NCI-H2227 treated with DMSO at 0.1 percent for 48 hours (cell line): ENCODE measurements around the gene RRAD.
A peak's percentile ranks its signal among the peaks of the same experiment; 100 is the strongest.
"Not testable (repeated sequence)": the region's sequence is repeated elsewhere in the genome, so short reads cannot be mapped to it uniquely, and the experiment has no call there.

ENCODE experiments used
- DNase-seq: peaks from one replicate; lab custom pipeline; 2025; lab: John Stamatoyannopoulos, UW

The RRAD gene

DNA sequence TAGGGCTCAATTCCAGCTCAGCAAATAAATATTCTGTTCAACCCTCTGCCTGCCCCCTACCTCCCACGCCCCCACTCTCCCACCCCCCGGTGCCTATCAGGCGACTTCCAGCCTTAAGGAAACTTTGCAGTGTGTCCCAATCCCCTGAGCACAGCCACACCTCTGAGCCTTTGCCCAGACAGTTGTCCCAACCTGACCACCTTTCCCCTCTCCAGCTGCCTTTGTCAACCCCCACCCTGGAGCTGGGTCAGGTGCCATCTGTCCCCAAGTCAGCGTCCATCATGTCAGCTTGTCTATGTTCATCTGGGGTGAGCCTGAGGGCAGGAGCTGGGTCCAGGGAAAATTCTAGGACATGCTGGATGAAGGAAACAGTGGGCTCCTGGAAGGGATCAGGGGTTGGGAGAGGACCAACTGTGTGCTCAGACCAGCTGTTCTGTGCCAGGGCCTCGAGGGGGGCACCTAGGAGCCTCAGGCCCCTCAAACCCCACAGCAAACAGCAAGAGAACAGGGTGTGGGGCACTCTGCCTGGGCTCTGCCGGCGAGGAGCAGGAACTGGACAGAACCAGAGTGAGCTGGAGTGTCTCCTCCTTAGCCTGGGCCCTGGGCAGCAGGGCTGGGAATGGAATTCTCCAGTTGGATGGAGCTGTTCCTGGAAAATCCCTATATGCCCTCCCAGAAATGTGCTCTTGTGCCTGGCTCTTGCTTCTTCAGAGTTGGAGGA lies 24.5 kb downstream of the RRAD start:
- no peak for DNase-seq

DNA sequence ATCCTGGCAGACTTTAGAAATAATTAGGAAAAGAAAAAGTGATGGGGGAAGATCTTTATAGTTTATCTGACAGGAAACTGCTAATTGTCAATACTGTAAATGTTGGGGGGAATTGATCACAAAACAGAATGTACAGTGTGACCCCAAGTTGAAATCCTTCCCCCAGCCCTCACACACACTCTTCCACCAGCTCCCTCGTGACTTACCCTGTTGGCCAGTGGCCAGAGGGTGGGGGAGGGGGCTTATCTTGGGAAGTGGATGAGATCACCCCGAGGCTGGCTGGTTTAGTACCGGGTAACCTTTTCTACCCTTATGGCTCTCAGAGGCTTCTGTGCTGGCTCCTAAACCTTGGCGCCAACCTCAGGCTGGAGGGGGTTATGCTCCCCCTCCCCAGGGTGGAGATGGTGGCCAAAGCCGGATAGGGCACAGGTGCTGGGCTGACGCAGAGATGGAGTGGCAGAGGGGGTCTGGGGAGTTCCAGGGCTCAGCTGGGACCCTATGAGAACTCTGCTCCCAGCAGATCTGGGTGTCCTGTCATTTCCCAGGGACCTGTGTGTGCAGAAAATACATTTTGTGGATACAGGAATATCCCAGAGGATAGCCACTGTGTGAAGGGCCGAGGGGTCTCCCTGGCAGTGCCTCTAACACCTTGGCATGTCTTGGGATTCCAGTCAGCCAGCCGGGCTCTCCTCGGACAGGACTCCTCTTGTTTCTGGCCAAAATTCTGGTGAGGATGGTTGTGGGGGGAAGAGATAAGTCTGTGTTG lies 25.2 kb downstream of the RRAD start:
- peak; percentile 57 for DNase-seq

DNA sequence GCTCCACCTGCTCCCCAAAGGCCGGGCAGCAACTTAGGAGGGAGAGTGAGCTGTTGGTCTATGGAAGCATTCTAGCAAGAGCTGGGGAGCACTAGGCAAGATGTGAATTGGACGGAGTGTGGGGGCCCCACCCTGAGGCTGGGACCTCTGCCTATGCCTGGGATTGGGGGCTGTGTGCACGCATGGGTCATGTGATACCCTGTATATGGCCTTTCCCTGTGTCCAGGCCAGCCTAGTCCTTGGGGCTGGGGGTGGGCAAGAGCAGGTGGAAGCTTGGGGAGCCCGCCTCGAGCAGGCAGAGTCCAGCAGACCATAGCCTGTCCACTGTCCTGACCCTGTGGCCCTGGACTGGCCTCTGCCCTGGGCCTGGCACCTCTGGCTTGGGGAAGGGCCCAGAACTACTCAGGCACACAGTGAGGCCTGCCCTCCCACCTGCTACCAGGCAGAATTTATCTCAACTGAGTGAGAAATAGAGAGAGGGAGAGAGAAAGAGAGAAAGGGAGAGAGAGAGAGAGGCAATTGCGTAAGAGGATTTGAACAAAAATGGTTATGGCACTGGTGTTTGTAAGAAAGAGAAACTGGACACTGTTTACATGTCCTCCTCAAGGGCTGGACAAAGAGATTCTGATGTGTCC lies 25.9 kb downstream of the RRAD start:
- DNase-seq, result no peak

DNA sequence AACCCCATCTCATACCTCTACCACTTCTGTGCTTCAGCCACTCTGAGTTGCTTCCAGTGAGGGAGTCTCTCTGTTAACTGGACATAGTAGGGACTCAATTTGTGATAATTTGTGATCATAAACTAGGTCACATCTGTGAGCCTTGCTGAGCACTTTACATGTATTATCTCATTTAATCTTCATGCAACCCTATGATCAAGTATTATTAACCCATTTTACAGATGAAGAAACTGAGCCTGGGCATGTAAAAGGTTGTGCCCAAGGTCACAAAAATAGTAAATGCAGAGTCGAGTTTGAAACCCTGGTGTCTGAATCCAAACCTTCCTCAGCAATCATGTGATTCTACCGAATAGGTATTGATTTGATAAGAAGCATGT lies 26.4 kb downstream of the RRAD start:
- no peak for DNase-seq

DNA sequence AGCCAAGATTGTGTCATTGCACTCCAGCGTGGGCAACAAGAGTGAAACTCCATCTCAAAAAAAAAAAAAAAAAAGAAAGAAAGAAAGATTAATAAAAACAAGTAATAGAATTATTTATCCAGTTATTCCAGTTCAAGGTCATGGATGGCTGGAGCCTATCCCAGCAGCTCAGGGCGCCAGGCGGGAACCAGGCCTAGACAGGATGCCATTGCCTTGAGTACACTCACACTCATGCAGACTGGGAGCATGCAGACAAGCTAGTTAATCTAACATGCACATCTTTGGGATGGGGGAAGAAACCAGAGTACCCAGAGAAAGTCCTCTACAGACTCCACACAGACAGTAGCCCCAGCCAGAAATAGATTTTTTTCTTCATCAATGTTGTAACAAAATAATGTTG lies 27.1 kb downstream of the RRAD start:
- DNase-seq, result no peak

DNA sequence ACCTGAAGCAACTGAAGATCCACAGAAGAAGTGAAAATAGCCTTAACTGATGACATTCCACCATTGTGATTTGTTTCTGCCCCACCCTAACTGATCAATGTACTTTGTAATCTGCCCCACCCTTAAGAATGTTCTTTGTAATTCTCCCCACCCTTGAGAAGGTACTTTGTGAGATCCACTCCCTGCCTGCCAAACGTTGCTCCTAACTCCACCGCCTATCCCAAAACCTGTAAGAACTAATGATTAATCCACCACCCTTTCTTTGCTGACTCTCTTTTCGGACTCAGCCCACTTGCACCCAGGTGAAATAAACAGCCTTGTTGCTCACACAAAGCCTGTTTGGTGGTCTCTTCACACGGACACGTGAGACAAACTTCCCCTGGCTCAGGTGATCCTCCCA lies 28.7 kb downstream of the RRAD start:
- DNase-seq, result not testable (repeated sequence)

DNA sequence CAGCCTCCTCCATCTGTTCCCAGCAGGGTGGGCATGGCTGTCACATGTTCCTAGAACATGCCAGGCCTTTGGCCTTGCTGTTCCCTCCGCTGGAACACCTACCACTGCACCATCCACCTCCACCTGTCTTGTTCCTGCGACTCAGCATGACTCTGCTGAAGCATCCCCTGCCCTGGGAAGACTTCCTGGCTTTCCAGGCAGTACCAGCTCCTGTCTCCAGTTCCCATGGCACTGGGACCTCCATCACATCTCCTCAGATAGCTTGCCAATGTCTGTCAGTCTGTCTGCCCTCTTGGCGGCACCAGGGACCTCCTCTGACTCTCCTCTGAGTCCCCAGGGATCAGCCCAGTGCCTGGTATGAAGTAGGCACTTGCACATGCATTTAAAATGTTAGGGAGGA lies 29.3 kb downstream of the RRAD start:
- DNase-seq, result no peak

DNA sequence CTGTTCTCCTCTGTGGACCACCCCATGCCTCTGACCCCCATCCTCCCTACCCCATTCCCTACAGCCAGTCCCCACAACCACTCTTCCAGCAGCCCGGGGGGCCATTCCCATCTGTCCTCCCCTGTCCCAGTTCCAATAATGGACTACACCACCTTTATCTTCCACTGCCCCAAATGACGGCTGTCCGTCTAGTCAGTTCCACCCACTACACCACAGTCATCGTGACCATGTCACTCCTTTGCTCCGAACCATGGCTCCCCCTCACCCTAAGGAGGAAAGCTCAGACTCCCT lies 29.7 kb downstream of the RRAD start:
- DNase-seq, result no peak

DNA sequence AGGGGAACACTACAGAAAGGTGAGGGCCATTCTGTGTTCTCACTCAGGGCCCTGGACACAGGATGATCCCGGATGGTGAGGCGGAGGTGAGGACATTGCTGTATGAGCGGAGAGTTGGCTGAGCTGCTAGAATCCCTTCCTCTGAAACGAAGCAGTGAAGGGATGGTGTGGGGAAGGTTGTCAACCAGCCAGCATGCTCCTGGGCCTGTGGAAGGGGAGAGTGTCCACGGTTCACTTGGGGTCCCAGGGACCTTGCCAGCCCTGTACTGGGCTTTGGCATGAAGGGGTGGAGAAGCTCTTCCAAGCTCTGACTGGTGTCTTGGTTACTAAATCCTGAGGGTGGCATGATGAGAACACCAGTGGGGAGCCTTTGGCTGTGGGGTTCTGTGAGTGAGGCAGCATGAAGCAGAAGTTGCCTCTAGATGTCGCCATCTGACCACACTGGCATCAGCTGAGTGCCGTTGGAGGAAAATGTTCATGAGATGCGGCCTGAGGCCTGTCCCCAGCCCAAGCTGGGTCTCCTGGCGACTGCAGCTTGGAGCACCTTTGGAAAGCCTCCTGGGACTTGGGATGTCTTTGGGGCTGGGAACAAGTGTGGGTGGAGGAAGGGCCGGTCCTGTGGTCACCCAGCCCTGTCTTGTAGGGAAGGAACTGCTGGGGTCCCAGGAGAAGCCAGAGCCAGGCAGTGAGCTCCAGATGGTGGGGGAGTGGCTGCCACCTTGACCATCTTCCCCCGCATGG lies 30.2 kb downstream of the RRAD start:
- DNase-seq, result peak; percentile 52

DNA sequence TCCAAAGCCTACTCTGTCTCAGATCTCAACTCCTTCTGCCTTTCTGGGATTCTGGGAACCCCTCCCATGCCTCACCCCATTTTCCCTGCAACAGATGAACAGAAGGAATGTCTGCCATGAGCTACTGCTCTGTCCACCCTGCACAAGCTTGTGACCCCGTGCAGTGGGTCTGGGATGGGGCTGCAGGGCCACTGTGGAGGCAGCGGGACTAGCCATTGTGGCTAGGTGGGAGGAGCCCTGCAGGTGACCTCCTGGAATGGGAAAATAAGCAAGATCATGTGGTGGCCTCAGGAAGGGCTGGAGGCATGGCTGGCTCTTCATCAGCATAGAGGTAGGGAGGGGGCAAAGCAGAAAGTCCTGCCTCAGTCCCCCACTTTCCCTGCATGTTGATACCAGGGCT lies 31.3 kb downstream of the RRAD start:
- DNase-seq, result no peak

DNA sequence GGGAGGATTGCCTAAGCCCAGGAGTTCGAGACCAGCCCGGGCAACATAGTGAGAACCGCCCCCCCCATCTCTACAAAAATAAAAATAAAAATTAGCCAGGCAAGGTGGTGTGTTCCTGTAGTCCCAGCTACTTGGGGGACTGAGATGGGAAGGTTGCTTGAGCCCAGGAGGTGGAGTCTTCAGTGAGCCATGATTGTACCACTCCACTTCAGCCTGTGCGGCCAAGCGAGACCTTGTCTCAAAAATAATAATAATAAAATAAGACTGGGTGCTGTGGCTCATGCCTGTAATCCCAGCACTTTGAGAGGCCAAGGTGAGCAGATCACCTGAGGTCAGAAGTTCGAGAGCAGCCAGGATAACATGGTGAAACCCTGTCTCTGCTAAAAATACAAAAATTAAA lies 33.5 kb downstream of the RRAD start:
- DNase-seq, result no peak

DNA sequence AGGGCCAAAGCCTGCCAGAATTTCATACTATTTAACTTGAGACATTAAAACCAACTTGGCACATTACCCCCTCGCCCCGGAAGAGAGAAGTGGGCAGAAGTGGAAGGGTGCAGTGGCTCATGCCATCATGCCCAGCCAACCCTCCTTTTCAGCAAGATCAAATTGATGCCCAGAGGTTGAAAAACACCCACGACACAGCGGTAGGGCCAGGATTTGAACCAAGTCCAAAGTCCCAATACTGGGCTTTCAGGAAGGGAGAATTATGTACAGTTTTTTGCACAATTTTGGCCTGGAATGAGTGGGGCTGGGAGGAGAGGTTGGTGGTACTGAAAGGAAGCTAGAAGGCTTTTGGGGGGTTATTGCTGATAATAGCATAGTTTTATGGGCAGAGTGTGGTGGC lies 34.0 kb downstream of the RRAD start:
- no peak for DNase-seq

DNA sequence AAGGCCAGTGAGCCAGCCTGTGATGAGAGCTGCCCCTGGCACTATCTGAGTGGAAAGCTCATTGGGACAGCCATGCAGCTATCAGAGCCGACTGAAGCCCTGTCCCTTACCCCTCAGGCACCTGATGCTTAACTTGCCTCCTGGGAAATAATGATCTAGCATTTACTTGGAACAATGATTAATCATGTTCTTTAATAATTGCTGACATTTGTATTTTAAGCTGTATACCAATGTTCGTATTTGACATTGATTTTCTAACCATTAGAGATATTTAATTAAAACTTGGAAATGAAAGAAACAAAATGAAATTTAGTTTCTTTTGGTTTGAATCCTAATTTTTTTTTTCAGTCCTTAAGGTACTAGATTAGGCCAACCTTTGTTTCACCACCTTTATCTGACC lies 34.5 kb downstream of the RRAD start:
- DNase-seq, result no peak

DNA sequence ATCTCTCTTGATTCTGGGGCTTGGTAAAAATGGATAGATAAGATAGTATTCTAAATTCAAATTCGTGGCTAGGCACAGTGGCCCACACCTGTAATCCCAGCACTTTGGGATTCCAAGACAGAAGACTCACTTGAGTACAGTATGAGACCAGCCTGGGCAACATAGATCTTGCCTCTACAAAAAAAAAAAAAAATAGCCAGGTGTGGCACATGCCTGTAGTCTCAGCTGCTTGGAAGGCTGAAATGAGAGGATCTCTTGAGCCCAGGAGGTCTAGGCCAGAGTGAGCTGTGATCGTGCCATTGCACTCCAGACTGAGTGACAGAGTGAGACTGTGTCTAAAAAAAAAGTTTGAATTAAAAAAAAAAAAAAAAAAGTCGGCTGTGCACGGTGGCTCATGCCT lies 35.7 kb downstream of the RRAD start:
- DNase-seq, result no peak

DNA sequence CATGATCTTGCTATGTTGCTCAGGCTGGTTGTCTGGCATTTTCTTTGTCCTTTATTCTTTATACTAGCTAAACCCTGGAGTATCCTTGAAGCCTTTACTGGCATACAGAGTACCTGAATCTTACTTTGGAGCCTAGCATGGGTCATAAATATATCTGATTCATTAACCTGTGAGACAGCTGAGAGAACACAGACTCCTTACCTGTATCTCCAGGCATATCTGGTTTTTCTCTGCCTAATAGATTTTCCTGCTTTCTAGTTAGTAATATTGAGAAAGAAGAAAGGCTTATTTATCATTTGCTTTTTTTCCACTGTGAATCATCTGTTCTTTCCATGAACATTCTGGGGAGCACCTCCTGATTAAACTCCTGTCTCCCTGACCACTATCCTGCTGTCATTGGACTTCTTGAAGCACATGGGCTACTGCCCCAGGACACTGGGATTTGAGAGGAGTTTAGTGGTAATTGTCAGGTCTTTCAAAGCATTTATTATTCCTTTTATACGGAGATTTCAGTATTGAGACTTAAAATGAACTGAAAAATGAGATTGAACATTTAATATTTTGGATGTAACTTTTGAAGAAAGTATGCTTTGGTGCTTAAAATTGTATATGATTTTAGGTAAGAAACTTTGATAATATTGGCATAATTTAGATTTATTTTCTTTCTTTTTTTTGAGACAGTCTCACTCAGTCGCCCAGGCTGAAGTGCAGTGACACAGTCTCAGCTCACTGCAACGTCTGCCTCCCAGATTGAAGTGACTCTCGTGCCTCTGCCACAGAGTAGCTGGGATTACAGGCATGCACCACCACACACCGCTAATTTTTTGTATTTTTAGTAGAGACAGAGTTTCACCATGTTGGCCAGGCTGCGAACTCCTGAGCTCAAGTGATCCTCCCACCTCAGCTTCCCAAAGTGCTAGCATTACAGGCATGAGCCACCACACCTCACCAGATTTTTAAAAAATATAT lies 36.4 kb downstream of the RRAD start:
- no peak for DNase-seq

DNA sequence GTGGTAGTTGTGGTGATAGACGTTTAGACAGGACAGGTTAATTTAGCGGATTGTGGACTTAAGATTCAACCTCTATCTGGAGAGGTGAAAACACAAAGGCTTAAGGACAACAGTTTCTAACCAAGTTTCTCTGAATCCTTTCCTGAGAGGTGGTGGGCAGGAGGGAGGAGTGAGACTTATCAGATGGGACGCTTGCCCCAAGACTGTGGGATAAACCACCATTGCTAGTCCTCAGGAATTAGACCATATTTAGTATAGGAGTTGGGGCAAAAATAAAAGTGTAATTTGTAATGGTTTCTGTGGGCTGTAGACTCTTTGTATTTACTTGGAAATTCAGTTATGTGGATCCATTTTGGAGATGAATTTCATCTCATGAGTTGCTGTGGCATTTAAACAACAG lies 38.4 kb downstream of the RRAD start:
- no peak for DNase-seq

DNA sequence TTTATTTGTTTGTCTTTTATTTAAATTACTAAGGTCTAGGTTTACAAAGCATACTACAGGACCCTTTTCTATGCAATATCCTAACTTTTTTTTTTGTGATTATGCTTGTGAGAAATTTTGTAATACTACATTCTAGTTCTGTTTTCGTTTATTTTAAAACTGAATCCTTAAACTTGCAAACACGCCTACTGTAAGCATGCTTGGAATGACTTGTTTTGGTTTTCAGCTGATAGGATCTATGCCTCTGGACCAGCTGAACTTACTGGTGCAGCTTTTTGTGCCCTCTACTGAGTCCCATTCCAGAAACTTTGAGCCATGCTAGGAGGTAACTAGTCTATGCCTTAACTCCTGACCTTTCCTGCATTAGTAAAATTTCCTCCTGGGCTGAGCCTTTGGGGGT lies 39.0 kb downstream of the RRAD start:
- DNase-seq, result no peak

DNA sequence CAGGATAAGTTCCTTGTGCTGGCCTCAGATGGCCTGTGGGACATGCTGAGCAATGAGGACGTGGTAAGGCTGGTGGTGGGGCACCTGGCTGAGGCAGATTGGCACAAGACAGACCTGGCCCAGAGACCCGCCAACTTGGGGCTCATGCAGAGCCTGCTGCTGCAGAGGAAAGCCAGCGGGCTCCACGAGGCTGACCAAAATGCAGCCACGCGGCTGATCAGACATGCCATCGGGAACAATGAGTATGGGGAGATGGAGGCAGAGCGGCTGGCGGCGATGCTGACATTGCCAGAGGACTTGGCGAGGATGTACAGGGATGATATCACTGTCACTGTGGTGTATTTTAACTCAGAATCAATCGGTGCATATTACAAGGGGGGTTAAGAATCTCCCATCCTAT lies 39.8 kb downstream of the RRAD start:
- DNase-seq, result no peak

DNA sequence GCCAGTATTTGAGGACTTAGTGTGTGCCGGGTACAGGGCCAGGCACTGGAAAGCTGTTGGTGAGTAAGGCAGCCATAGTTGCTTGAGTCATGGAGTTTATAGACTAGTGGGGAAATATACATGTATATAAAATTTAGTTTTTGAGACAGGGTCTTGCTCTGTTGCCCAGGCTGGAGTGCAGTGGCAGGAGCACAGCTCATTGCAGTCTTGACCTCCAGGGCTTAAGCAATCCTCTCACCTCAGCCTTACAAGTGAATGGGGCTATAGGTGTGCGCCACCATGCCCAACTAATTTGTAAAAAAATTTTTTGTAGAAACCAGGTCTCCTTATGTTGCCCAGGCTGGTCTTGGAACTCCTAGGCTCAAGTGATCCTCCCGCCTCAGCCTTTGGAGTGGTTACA lies 42.6 kb downstream of the RRAD start:
- no peak for DNase-seq

DNA sequence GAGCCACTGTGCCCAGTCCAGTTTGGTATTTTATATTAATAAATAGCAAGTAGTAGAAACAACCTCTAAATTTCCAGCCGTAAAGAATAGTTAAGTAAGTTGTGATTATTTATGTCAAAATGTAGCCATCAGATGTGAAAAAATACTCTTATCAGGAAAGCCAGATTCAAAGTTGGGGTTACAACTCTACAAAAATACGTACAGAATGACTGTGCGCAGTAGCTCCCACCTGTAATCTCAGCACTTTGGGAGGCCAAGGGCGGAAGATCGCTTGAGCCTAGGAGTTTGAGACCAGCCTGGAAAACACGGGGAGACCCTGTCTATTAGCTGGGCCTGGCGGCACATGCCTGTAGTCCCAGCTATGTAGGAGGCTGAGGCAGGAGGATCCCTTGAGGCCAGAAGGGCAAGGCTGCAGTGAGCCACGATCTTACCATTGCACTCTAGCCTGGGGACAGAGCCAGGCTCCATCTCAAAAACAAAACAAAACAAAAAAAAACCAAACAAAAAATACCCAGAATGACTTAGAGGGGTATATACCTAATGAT lies 43.3 kb downstream of the RRAD start:
- no peak for DNase-seq

DNA sequence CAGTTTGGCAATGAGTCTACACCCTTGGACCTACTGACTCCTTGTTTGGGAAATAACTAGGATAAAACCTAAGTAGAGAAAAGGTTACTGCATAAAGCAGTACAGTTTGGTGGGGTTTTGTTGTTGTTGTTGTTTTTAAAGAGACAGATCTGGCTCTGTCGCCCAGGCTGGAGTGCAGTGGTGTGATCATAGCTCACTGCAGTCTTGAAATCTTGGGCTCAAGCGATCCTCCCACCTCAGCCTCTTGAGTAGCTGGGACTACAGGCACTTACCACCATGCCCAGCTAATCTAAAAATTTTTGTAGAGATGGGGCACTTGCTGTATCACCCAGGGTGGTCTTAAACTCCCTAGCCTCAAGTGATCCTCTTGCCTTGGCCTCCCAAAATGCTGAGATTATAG lies 43.8 kb downstream of the RRAD start:
- no peak for DNase-seq
